ENCODE results near the gene HLA-DQA2.
A peak's percentile ranks its signal among the peaks of the same experiment; 100 is the strongest.

HLA-DQA2 gene

DNA sequence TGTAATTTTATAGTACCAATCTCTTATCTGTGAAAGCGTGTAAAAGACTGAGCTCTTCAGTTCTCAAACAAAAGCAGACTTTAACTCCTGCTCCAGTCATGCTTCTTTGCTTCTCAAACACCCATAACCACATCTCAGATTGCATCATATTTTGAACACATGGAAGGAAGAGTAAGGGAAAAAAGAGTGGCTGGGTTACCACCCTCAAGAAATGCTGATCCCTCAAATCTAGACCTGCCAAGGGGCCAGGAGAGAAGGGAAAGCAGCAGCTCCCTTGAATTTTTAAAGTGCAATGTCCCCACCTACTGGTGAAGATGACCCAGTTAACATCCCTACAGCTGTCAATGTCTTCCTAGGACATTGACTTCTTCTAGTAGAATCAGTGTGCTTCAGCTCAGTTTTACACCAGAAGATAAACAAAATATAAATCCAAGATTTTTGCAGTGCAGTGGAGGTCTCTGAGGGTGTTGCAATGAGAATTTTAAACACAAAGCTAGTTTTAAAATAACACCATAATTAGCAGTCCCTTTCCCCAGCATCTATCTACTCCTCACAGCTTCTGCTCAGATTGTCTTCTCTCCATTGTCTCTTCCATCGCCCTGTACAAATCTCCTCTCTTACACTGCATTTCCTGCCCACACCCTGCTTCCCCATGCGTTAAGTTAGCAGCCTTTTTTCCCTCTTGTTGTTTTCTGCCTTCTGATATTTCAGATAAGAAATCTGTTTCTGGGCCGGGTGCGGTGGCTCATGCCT is 44.8 kb downstream of the HLA-DQA2 start:
- no peak for TF ChIP-seq POLR2AphosphoS5 (IDR thresholded peaks at IDR 0.05; ENCODE audit: low read depth, low read length)
- no peak for TF ChIP-seq POLR2A (IDR thresholded peaks at IDR 0.05; ENCODE audit: low read depth, low read length)
- no peak for TF ChIP-seq TAF1 (IDR thresholded peaks at IDR 0.05; ENCODE audit: borderline replicate concordance, low read depth, low read length)
- FAIRE-seq (peak; percentile 77), DNase-seq (ENCODE audit: insufficient read length) (no peak)

DNA sequence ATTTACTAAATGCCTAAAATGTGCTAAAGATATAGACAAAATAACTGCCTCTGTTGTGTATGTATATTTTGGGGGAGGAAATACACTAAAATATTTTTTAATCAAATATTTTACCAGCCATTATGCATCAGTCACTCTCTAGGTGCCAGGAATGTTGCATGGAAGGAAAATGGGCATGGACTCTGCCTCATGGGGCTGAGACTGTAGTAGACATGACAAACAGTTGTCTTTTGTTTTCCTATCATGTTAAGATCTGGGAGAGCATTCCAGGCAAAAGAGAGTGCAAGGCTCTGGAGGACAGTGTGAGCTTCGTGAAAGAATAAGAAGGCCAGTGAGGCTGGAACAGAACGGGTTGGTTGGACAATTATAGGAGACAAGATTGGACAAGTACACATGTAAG is 49.1 kb downstream of the HLA-DQA2 start:
- TF ChIP-seq POLR2AphosphoS5 (IDR thresholded peaks at IDR 0.05; ENCODE audit: low read depth, low read length) (no peak), TAF1 (IDR thresholded peaks at IDR 0.05; ENCODE audit: borderline replicate concordance, low read depth, low read length) (no peak), POLR2A (IDR thresholded peaks at IDR 0.05; ENCODE audit: low read depth, low read length) (no peak)
- DNase-seq (ENCODE audit: insufficient read length) (no peak), FAIRE-seq (no peak)

DNA sequence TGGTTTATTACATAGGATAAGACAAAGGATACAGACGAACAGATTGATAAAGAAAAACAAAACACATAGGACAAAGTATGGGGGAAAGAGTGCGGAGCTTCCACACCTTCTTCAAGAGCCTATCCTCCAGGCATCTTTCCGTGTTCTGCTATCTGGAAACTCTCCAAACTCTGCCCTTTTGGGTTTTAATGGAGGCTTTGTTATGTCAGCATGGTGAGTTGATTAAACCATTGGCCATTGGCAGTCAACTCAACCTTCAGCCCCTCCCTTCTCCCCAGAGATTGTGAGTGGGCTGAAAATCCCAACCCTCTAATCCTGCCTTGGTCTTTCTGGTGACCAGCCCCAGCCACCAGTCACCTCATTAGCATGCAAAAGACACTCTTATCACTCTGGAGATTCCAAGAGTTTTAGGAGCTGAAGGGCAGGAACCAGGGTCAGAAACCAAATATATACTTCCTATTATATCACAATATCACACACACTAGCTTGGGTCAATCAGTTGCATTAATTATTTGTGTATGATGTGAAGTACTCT is 51.8 kb downstream of the HLA-DQA2 start:
- FAIRE-seq (no peak), DNase-seq (ENCODE audit: insufficient read length) (no peak)
- TF ChIP-seq POLR2AphosphoS5 (IDR thresholded peaks at IDR 0.05; ENCODE audit: low read depth, low read length), result no peak
- no peak for TF ChIP-seq POLR2A (IDR thresholded peaks at IDR 0.05; ENCODE audit: low read depth, low read length)
- no peak for TF ChIP-seq TAF1 (IDR thresholded peaks at IDR 0.05; ENCODE audit: borderline replicate concordance, low read depth, low read length)

DNA sequence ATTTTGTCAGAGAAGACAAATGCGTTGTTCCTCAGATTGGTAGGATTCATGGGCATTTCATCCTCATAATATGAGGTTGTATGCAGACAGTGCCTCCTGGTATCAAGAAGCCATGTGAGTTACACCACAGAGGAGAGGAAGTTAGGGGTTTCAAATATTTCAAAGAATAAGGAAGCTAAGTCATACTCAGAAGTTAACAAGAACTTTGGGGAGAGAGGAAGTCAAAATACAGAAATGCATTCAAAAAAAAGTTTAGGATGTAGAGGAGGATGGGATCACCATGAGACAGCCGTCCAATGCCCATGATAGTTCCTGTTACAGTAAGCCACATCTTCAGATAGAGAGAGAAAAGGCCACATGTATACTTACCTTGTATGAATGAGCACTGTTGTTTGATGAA is 53.3 kb downstream of the HLA-DQA2 start:
- no peak for TF ChIP-seq POLR2AphosphoS5 (IDR thresholded peaks at IDR 0.05; ENCODE audit: low read depth, low read length)
- no peak for TF ChIP-seq POLR2A (IDR thresholded peaks at IDR 0.05; ENCODE audit: low read depth, low read length)
- TF ChIP-seq TAF1 (IDR thresholded peaks at IDR 0.05; ENCODE audit: borderline replicate concordance, low read depth, low read length), result no peak
- DNase-seq (ENCODE audit: insufficient read length), result no peak
- FAIRE-seq, result peak; percentile 33

Data from GM12892 (cell line).